ENCODE data around the gene PROB1. TPM values are rescaled to one million over a fixed set of nuclear protein-coding genes. Genes with fewer than 3 reads are reported as not detected.

The PROB1 gene
- total and polyA plus RNA-seq, 2 of the 8 experiments (the other 6 are each of a cell fraction or from before 2014, with no cell fraction given): 0.89 to 3.1 TPM

DNA sequence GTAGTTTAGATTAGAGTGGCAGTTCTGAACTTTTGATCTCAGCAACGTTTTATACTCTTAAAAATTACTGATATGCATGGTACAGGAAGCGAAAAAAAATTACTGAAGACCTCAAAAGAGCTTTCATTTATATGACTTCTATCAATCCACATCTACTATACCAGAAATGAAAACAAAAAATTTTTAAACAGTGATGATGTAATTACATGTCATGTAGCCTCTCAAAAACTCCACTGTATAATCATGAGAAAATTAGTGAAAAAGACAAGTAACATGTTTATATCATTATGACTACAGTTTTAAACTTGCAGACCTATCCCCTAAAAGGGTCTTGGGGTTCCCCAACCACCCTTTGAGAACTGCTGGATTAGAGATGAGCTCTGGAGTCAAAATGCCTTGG lies 35.1 kb upstream of the PROB1 start:
- Histone ChIP-seq H3K27me3 (replicated peaks in 1 of 4; ENCODE audit: control insufficient read depth in 3 of 4, extremely low read depth in 1 of 4, insufficient read depth in 3 of 4, low read length in 3 of 4) (no peaks in the 10 kb centered on the region), H3K27ac (ENCODE audit: low read depth, low read length) (no peak overlapping the region), H3K4me3 (ENCODE audit: extremely low read depth in 1 of 4, insufficient read depth in 2 of 4, low read depth in 3 of 4, low read length in 4 of 4) (no peak overlapping the region), H3K23ac (ENCODE audit: insufficient read length) (no peak overlapping the region), H3K9me3 (ENCODE audit: insufficient read depth in 2 of 2, low read depth in 1 of 2, low read length in 1 of 2) (no peaks in the 10 kb centered on the region), H4K20me1 (replicated peaks in 1 of 2; ENCODE audit: control insufficient read depth in 1 of 2, insufficient read depth in 2 of 2, low read length in 2 of 2) (no peaks in the 10 kb centered on the region), H3K79me1 (ENCODE audit: low read depth, low read length) (no peaks in the 10 kb centered on the region), H3K4me1 (replicated peaks in 1 of 4; ENCODE audit: control insufficient read depth in 3 of 4, insufficient read depth in 4 of 4, low read length in 3 of 4) (no peaks in the 10 kb centered on the region), H3K9ac (replicated peaks in 1 of 4; ENCODE audit: extremely low read depth in 1 of 4, low read depth in 3 of 4, low read length in 3 of 4) (no peak overlapping the region), H3K36me3 (ENCODE audit: control insufficient read depth in 2 of 4, insufficient read depth in 4 of 4, low read length in 3 of 4) (peaks cover 0 to 20% (median 9%) of the 10 kb centered on the region in 4 experiments; a peak in 5 of 8 replicates), H3K4ac (replicated peaks; ENCODE audit: insufficient read length, low read depth, low read length) (no peak overlapping the region), H3K18ac (ENCODE audit: extremely low read depth, low read length) (no peak overlapping the region), H2BK20ac (ENCODE audit: low read length) (no peak overlapping the region), H2BK120ac (replicated peaks; ENCODE audit: low read depth, low read length) (no peak overlapping the region), H3K14ac (ENCODE audit: insufficient read length) (no peak overlapping the region), H3K4me2 (ENCODE audit: insufficient read depth in 1 of 2, low read depth in 2 of 2, low read length in 2 of 2) (no peak overlapping the region), H3K56ac (replicated peaks; ENCODE audit: insufficient read length, low read depth, low read length) (no peak overlapping the region), H2BK15ac (ENCODE audit: low read length) (no peak overlapping the region), H4K8ac (ENCODE audit: extremely low read depth, insufficient read depth, low read length) (no peak overlapping the region), H2AK5ac (ENCODE audit: low read depth, low read length) (no peak overlapping the region), H3K79me2 (ENCODE audit: control insufficient read depth in 1 of 2, insufficient read depth in 2 of 2, low read length in 2 of 2) (no peaks in the 10 kb centered on the region), H3K23me2 (ENCODE audit: low read depth, low read length) (no peaks in the 10 kb centered on the region), H2BK12ac (ENCODE audit: low read depth, low read length) (no peak overlapping the region), H4K5ac (ENCODE audit: insufficient read length, low read depth, low read length) (no peak overlapping the region), H2BK5ac (ENCODE audit: low read depth, low read length) (no peak overlapping the region), H4K91ac (replicated peaks; ENCODE audit: insufficient read length, low read length) (no peak overlapping the region), H2AFZ (ENCODE audit: low read length) (no peak overlapping the region)
- no peak for DNase-seq (ENCODE audit: low read depth in 1 of 2, low spot score in 2 of 2)
- FAIRE-seq: no peak
- WGBS, 2 experiments (ENCODE audit: extremely low coverage in 1 of 2, insufficient coverage in 1 of 2, insufficient read length in 1 of 2, insufficient replicate concordance in 2 of 2, low coverage in 1 of 2, low lambda C conversion rate in 2 of 2, missing lambda C conversion rate in 1 of 2): 83% methylated on average over 2 of the region's 2 CpGs; no CpG with 5 or more reads in 1 of the 2 experiments
- ChIA-PET POLR2A (ENCODE audit: partially characterized antibody) (interaction anchor here (0.9 to 3.0 kb wide), 3 partner anchors 9 to 64 kb away, joined by 3 to 11 read pairs (median 3); partner anchors contain the start of gene DNAJC18), CTCF (ENCODE audit: partially characterized antibody) (interaction anchor here (0.6 to 2.3 kb wide), 8 partner anchors 10 to 158 kb away, joined by 3 to 16 read pairs (median 3); no protein-coding TSS in a partner anchor)
- TF ChIP-seq EP300 (IDR thresholded peaks at IDR 0.05; ENCODE audit: borderline replicate concordance in 1 of 2, low read depth in 2 of 2, low read length in 2 of 2) (no peak), BRCA1 (IDR thresholded peaks at IDR 0.05; ENCODE audit: low read depth, low read length) (no peak), ZNF274 (IDR thresholded peaks at IDR 0.05; ENCODE audit: borderline replicate concordance, extremely low read depth, low read length) (no peak), EGR1 (IDR thresholded peaks at IDR 0.05; ENCODE audit: borderline replicate concordance, low read depth, low read length) (no peak), HDAC2 (IDR thresholded peaks at IDR 0.05; ENCODE audit: borderline replicate concordance in 1 of 2, low read depth in 2 of 2, low read length in 2 of 2) (no peak), KDM1A (IDR thresholded peaks at IDR 0.05; ENCODE audit: borderline replicate concordance, low read length) (no peak), SIX5 (IDR thresholded peaks at IDR 0.05; ENCODE audit: low read depth, low read length) (no peak), TAF7 (optimal IDR thresholded peaks at IDR 0.05; ENCODE audit: borderline replicate concordance, low read depth, low read length) (no peak), TBP (IDR thresholded peaks at IDR 0.05; ENCODE audit: low read depth, low read length) (no peak), POU5F1 (IDR thresholded peaks at IDR 0.05; ENCODE audit: low read depth, low read length) (no peak)
- TF ChIP-seq, protein P1, sequence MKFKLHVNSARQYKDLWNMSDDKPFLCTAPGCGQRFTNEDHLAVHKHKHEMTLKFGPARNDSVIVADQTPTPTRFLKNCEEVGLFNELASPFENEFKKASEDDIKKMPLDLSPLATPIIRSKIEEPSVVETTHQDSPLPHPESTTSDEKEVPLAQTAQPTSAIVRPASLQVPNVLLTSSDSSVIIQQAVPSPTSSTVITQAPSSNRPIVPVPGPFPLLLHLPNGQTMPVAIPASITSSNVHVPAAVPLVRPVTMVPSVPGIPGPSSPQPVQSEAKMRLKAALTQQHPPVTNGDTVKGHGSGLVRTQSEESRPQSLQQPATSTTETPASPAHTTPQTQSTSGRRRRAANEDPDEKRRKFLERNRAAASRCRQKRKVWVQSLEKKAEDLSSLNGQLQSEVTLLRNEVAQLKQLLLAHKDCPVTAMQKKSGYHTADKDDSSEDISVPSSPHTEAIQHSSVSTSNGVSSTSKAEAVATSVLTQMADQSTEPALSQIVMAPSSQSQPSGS (IDR thresholded peaks at IDR 0.05; ENCODE audit: low read length): no peak
